GM19395 (cell line): Measurements from ENCODE around the gene AGTRAP.

Experiments
- ATAC-seq: cut with Tn5 transposase; IDR thresholded peaks from one replicate; pipeline ENCODE4 v1.9.1; 2021; ENCODE audit warnings: mild to moderate bottlenecking, moderate library complexity; ENCODE audit not compliant: unreplicated experiment

Gene AGTRAP

GRCh38 chr1:11705596-11705995, 30.3 kb upstream of the AGTRAP start:
- ATAC-seq = no peak

- ATAC-seq = no peak
Measured at GRCh38 chr1:11706292-11706691, 29.6 kb upstream of the AGTRAP start.

- no peak for ATAC-seq
Measured at GRCh38 chr1:11707621-11708276, 28.2 kb upstream of the AGTRAP start.

- ATAC-seq = no peak
Measured at GRCh38 chr1:11708554-11709350, 27.2 kb upstream of the AGTRAP start.

- ATAC-seq = no peak
Measured at GRCh38 chr1:11711490-11711889, 24.4 kb upstream of the AGTRAP start.

- no peak for ATAC-seq
Measured at GRCh38 chr1:11712285-11712684, 23.7 kb upstream of the AGTRAP start.

- ATAC-seq = no peak
Measured at GRCh38 chr1:11713095-11713494, 22.8 kb upstream of the AGTRAP start.

- ATAC-seq = no peak
Measured at GRCh38 chr1:11714831-11715575, 20.9 kb upstream of the AGTRAP start.

- peak; percentile 65 for ATAC-seq
Measured at GRCh38 chr1:11719313-11720032, 16.5 kb upstream of the AGTRAP start.

GRCh38 chr1:11720033-11720376, 15.9 kb upstream of the AGTRAP start:
- ATAC-seq = no peak

GRCh38 chr1:11720525-11720924, 15.4 kb upstream of the AGTRAP start:
- no peak for ATAC-seq

GRCh38 chr1:11721311-11721710, 14.6 kb upstream of the AGTRAP start:
- no peak for ATAC-seq

GRCh38 chr1:11722538-11722937, 13.4 kb upstream of the AGTRAP start:
- no peak for ATAC-seq

GRCh38 chr1:11725616-11726015, 10.3 kb upstream of the AGTRAP start:
- ATAC-seq = no peak

GRCh38 chr1:11727119-11727518, 8.8 kb upstream of the AGTRAP start:
- no peak for ATAC-seq

GRCh38 chr1:11728126-11728806, 7.7 kb upstream of the AGTRAP start:
- no peak for ATAC-seq

- ATAC-seq = no peak
Measured at GRCh38 chr1:11729155-11729497, 6.8 kb upstream of the AGTRAP start.

GRCh38 chr1:11729498-11730428, 6.2 kb upstream of the AGTRAP start:
- ATAC-seq = no peak

GRCh38 chr1:11730429-11730891, 5.5 kb upstream of the AGTRAP start:
- ATAC-seq = peak; percentile 57
